IMR-90 (cell line): ENCODE measurements around the gene GCNT2. TPM values are rescaled to one million over a fixed set of nuclear protein-coding genes. Genes with fewer than 3 reads are reported as not detected.

Source experiments
- ATAC-seq: fragments of 200-7000 bp; cut with Tn5 transposase; 2 replicates; pipeline ENCODE4 v1.9.1; 2020; ENCODE audit warnings: low read depth, mild to moderate bottlenecking, moderate library complexity
- BruUV-seq: library from RNA; stranded (reverse); fragments of 400-500 nt; replicated peaks from 2 replicates; lab custom pipeline; 2021; lab: Mats Ljungman, UMichigan
- CTCF ChIA-PET: fragments of 300-600 bp; formaldehyde crosslinking; extraction: SDS; loops from one replicate; lab custom pipeline; 2021; ENCODE audit warnings: antibody characterized with exemption; lab: Yijun Ruan, JAX
- POLR2A ChIA-PET: fragments of 300-600 bp; sonication (Branson Sonifier 250); formaldehyde crosslinking; loops from one replicate; lab custom pipeline; 2022; ENCODE audit warnings: antibody characterized with exemption; ENCODE audit not compliant: unreplicated experiment; lab: Charles Lee
- DNase-seq: peaks from one replicate; pipeline ENCODE4 v3.0.0; 2013
- H2AFZ ChIP-seq: replicated peaks from 2 replicates; pipeline ENCODE3; 2013; ENCODE audit warnings: low read length, mild to moderate bottlenecking; ENCODE audit not compliant: poor library complexity
- H2AK5ac ChIP-seq: 2 replicates; pipeline ENCODE4 v1.6.1; 2013; ENCODE audit warnings: low read depth, low read length, inconsistent platforms
- H2AK9ac ChIP-seq: replicated peaks from 2 replicates; pipeline ENCODE3; 2013; ENCODE audit warnings: mild to moderate bottlenecking, low read depth, low read length, moderate library complexity; ENCODE audit not compliant: poor library complexity
- H2BK120ac ChIP-seq: 2 replicates; pipeline ENCODE4 v1.6.1; 2013; ENCODE audit warnings: low read depth, low read length, inconsistent platforms
- H2BK15ac ChIP-seq: 3 replicates; pipeline ENCODE4 v1.6.1; 2013; ENCODE audit warnings: low read depth, low read length, inconsistent platforms
- H2BK20ac ChIP-seq: 2 replicates; pipeline ENCODE4 v1.6.1; 2013; ENCODE audit warnings: low read depth, mild to moderate bottlenecking, inconsistent platforms, low read length, moderate library complexity
- H2BK5ac ChIP-seq: 2 replicates; pipeline ENCODE4 v1.6.1; 2013; ENCODE audit warnings: mild to moderate bottlenecking, low read depth, low read length, inconsistent platforms; ENCODE audit not compliant: poor library complexity, severe bottlenecking
- H3K14ac ChIP-seq: replicated peaks from 2 replicates; pipeline ENCODE4 v1.6.1; 2013; ENCODE audit warnings: low read depth, low read length, inconsistent platforms
- H3K18ac ChIP-seq: 2 replicates; pipeline ENCODE4 v1.6.1; 2013; ENCODE audit warnings: low read depth, low read length, control low read depth
- H3K23ac ChIP-seq: 2 replicates; pipeline ENCODE4 v1.6.1; 2013; ENCODE audit warnings: low read depth, low read length, inconsistent platforms
- H3K27ac ChIP-seq: 2 replicates; pipeline ENCODE4 v1.5.1; 2013; ENCODE audit warnings: mild to moderate bottlenecking, control low read depth, low read length; ENCODE audit not compliant: insufficient read depth
- H3K27me3 ChIP-seq: 2 replicates; pipeline ENCODE4 v1.6.1; 2013; ENCODE audit warnings: low read length; ENCODE audit not compliant: control insufficient read depth, insufficient read depth
- H3K36me3 ChIP-seq: 2 replicates; pipeline ENCODE4 v1.6.1; 2013; ENCODE audit warnings: low read length, mixed read lengths; ENCODE audit not compliant: control insufficient read depth, insufficient read depth
- H3K4ac ChIP-seq: 2 replicates; pipeline ENCODE4 v1.6.1; 2013; ENCODE audit warnings: low read depth, low read length, inconsistent platforms
- H3K4me1 ChIP-seq: 2 replicates; pipeline ENCODE4 v1.6.1; 2013; ENCODE audit warnings: low read length, mixed read lengths; ENCODE audit not compliant: control insufficient read depth, insufficient read depth
- H3K4me2 ChIP-seq: 2 replicates; pipeline ENCODE4 v1.6.1; 2013; ENCODE audit warnings: low read depth, mild to moderate bottlenecking, control low read depth, low read length, moderate library complexity
- H3K4me3 ChIP-seq: 2 replicates; pipeline ENCODE4 v1.5.1; 2013; ENCODE audit warnings: low read depth, mild to moderate bottlenecking, control low read depth, low read length, moderate library complexity; ENCODE audit not compliant: insufficient read depth
- H3K56ac ChIP-seq: 2 replicates; pipeline ENCODE4 v1.6.1; 2013; ENCODE audit warnings: low read length, inconsistent platforms; ENCODE audit not compliant: insufficient read depth; ENCODE audit errors: extremely low read depth
- H3K79me1 ChIP-seq, 2 experiments: 2 replicates each; pipeline ENCODE4 v1.6.1; 2013; ENCODE audit warnings: low read length in 2 of 2, inconsistent platforms in 1 of 2, low read depth in 1 of 2
- H3K9ac ChIP-seq: 2 replicates; pipeline ENCODE4 v1.6.1; 2013; ENCODE audit warnings: low read depth, low read length, control low read depth
- H3K9me1 ChIP-seq: 2 replicates; pipeline ENCODE4 v1.6.1; 2013; ENCODE audit warnings: low read length, inconsistent platforms; ENCODE audit not compliant: insufficient read depth
- H3K9me3 ChIP-seq: 2 replicates; pipeline ENCODE4 v1.6.1; 2013; ENCODE audit warnings: low read length; ENCODE audit not compliant: control insufficient read depth, insufficient read depth
- H4K20me1 ChIP-seq: 2 replicates; pipeline ENCODE4 v1.6.1; 2013; ENCODE audit warnings: low read length, inconsistent platforms; ENCODE audit not compliant: insufficient read depth
- H4K5ac ChIP-seq: 2 replicates; pipeline ENCODE4 v1.6.1; 2013; ENCODE audit warnings: mild to moderate bottlenecking, low read depth, low read length, control low read depth
- H4K8ac ChIP-seq, 2 experiments: 2 replicates each; pipeline ENCODE4 v1.6.1; 2013; ENCODE audit warnings: low read depth in 2 of 2, low read length in 2 of 2, control low read depth in 1 of 2, inconsistent platforms in 1 of 2
- H4K91ac ChIP-seq: 2 replicates; pipeline ENCODE4 v1.6.1; 2013; ENCODE audit warnings: low read depth, low read length, inconsistent platforms; ENCODE audit not compliant: insufficient read depth
- BHLHE40 ChIP-seq: fragments of 150-350 bp; IDR thresholded peaks from 2 replicates; pipeline ENCODE4 v1.6.1; 2016; ENCODE audit warnings: mild to moderate bottlenecking, low read depth, low read length
- CEBPB ChIP-seq: IDR thresholded peaks from 2 replicates; pipeline ENCODE4 v1.6.1; 2012; ENCODE audit warnings: low read depth, low read length, improper control_type of control experiment
- CHD1 ChIP-seq: IDR thresholded peaks from 2 replicates; pipeline ENCODE4 v1.6.1; 2012; ENCODE audit warnings: low read depth, low read length, improper control_type of control experiment
- CTCF ChIP-seq: conservative IDR thresholded peaks from 2 replicates; pipeline ENCODE4 v1.5.1; 2012; ENCODE audit warnings: mild to moderate bottlenecking, low read depth, low read length, improper control_type of control experiment
- ELK1 ChIP-seq: fragments of 150-350 bp; IDR thresholded peaks from 2 replicates; pipeline ENCODE4 v1.6.1; 2016; ENCODE audit warnings: low read depth, mild to moderate bottlenecking, low read length, moderate library complexity, borderline replicate concordance
- FOS ChIP-seq: fragments of 150-350 bp; IDR thresholded peaks from 2 replicates; pipeline ENCODE4 v1.6.1; 2016; ENCODE audit warnings: low read depth, low read length
- MAFK ChIP-seq: IDR thresholded peaks from 2 replicates; pipeline ENCODE4 v1.6.1; 2012; ENCODE audit warnings: low read depth, low read length, improper control_type of control experiment
- MAZ ChIP-seq: IDR thresholded peaks from 2 replicates; pipeline ENCODE4 v1.6.1; 2012; ENCODE audit warnings: low read depth, mild to moderate bottlenecking, low read length, improper control_type of control experiment, moderate library complexity, borderline replicate concordance
- MXI1 ChIP-seq: IDR thresholded peaks from 2 replicates; pipeline ENCODE4 v1.6.1; 2012; ENCODE audit warnings: low read depth, mild to moderate bottlenecking, low read length, moderate library complexity, borderline replicate concordance
- NFE2L2 ChIP-seq: fragments of 150-350 bp; IDR thresholded peaks from 2 replicates; pipeline ENCODE4 v1.6.1; 2016; ENCODE audit warnings: low read depth, mild to moderate bottlenecking, low read length
- POLR2A ChIP-seq: IDR thresholded peaks from 2 replicates; pipeline ENCODE4 v1.6.1; 2012; ENCODE audit warnings: mild to moderate bottlenecking, low read depth, low read length
- RAD21 ChIP-seq: IDR thresholded peaks from 2 replicates; pipeline ENCODE4 v1.6.1; 2012; ENCODE audit warnings: low read length, improper control_type of control experiment
- RCOR1 ChIP-seq: IDR thresholded peaks from 2 replicates; pipeline ENCODE4 v1.6.1; 2012; ENCODE audit warnings: mild to moderate bottlenecking, low read length, improper control_type of control experiment; ENCODE audit not compliant: insufficient replicate concordance
- RFX5 ChIP-seq: IDR thresholded peaks from 2 replicates; pipeline ENCODE4 v1.8.0; 2012; ENCODE audit warnings: low read depth, mild to moderate bottlenecking, low read length, moderate library complexity
- SMC3 ChIP-seq: fragments of 150-350 bp; IDR thresholded peaks from 2 replicates; pipeline ENCODE4 v1.6.1; 2016; ENCODE audit warnings: low read depth, mild to moderate bottlenecking, antibody characterized with exemption, low read length, moderate library complexity
- USF2 ChIP-seq: fragments of 150-350 bp; IDR thresholded peaks from 2 replicates; pipeline ENCODE4 v1.6.1; 2017; ENCODE audit warnings: mild to moderate bottlenecking, antibody characterized with exemption, low read length, low read depth
- WGBS, 2 experiments: methylation state at CpG; one replicate each; pipeline versions ENCODE4 v1.1.5 to v1.1.7; 2013; ENCODE audit warnings: missing lambda C conversion rate in 2 of 2; ENCODE audit not compliant: insufficient read length in 1 of 2; ENCODE audit errors: extremely low coverage in 2 of 2; 5-methylcytosine and 5-hydroxymethylcytosine counted together
- dilution Hi-C: fragments of 300-500 bp; cut with HindIII; formaldehyde crosslinking; loops from one replicate; pipeline ENCODE4 v1.14.3; 2018; ENCODE audit warnings: low sequenced_read_pairs; ENCODE audit not compliant: unreplicated experiment
- in situ Hi-C: fragments of 300-500 bp; cut with MboI; formaldehyde crosslinking; loops from 3 replicates; pipeline ENCODE4 v1.14.3; 2019; ENCODE audit warnings: low sequenced_read_pairs, inconsistent platforms, mixed read lengths
- intact Hi-C: fragments of 100-400 bp; cut with micrococcal nuclease; formaldehyde crosslinking; loops from 2 replicates; pipeline ENCODE4 v1.10.0; 2022
- polyA plus RNA-seq, 3 experiments: library from polyadenylated mRNA; depleted of rRNA; stranded (reverse); fragments of >200 nt; gene quantifications; 2 replicates each; pipeline ENCODE4 v1.2.3, GENCODE V29; 2012; ENCODE audit warnings: low replicate concordance in 1 of 3
- total RNA-seq: library from RNA; depleted of rRNA; stranded (reverse); fragments of >200 nt; gene quantifications from 2 replicates; pipeline ENCODE4 v1.2.3, GENCODE V29; 2012

Gene GCNT2
- total and polyA plus RNA-seq, 2 of the 4 experiments (the other 2 are of a cell fraction), result 0.34 to 0.90 TPM

GRCh38 chr6:10534419-10534762 lies 13.2 kb downstream of the GCNT2 start:
- H2BK5ac ChIP-seq, result no peak overlapping the region
- intact Hi-C loops, result no loop called here
- H3K9me1 ChIP-seq, result no peaks in the 10 kb centered on the region
- H3K4me3 ChIP-seq, result no peak overlapping the region
- H3K4ac ChIP-seq, result no peak overlapping the region
- H2BK120ac ChIP-seq, result no peak overlapping the region
- no peaks in the 10 kb centered on the region for H3K9me3 ChIP-seq
- no peak overlapping the region for H2AFZ ChIP-seq
- no peaks in the 10 kb centered on the region for H3K36me3 ChIP-seq
- no peak overlapping the region for H3K9ac ChIP-seq
- DNase-seq (no peak), ATAC-seq (no peak)
- H4K20me1 ChIP-seq, result no peaks in the 10 kb centered on the region
- in situ Hi-C loops, result no loop called here
- no peaks in the 10 kb centered on the region for H3K4me1 ChIP-seq
- no peak overlapping the region for H3K14ac ChIP-seq
- H4K8ac ChIP-seq, result no peak overlapping the region
- H3K4me2 ChIP-seq, result no peak overlapping the region
- H2AK5ac ChIP-seq, result no peak overlapping the region
- no peak overlapping the region for H2AK9ac ChIP-seq
- no peaks in the 10 kb centered on the region for H3K79me1 ChIP-seq
- BruUV-seq, result no TSS peak
- H3K23ac ChIP-seq, result no peak overlapping the region
- H3K56ac ChIP-seq, result no peak overlapping the region
- H3K27me3 ChIP-seq, result no peaks in the 10 kb centered on the region
- H3K27ac ChIP-seq, result no peak overlapping the region
- no peak for TF ChIP-seq BHLHE40
- TF ChIP-seq MAFK, result no peak
- TF ChIP-seq RFX5, result no peak
- TF ChIP-seq FOS, result no peak
- TF ChIP-seq USF2, result no peak
- TF ChIP-seq ELK1, result no peak
- TF ChIP-seq POLR2A, result no peak
- TF ChIP-seq CTCF, result no peak
- TF ChIP-seq CEBPB, result no peak
- TF ChIP-seq RCOR1, result no peak
- no peak for TF ChIP-seq MXI1
- TF ChIP-seq SMC3, result no peak
- TF ChIP-seq NFE2L2, result no peak
- no peak for TF ChIP-seq MAZ
- TF ChIP-seq RAD21, result no peak
- TF ChIP-seq CHD1, result no peak
- CTCF ChIA-PET, result no interaction called here
- no CpG with 5 or more reads among the region's 4 CpGs for WGBS, 2 experiments
- no peak overlapping the region for H4K5ac ChIP-seq
- H3K18ac ChIP-seq, result no peak overlapping the region
- POLR2A ChIA-PET, result no interaction called here
- H2BK15ac ChIP-seq, result no peak overlapping the region
- no peak overlapping the region for H4K91ac ChIP-seq
- no peak overlapping the region for H2BK20ac ChIP-seq
- dilution Hi-C loops, result no loop called here
